NCI-H345 (cell line): ENCODE measurements around the gene CRTC3.
"Not testable (repeated sequence)": the region's sequence is repeated elsewhere in the genome, so short reads cannot be mapped to it uniquely, and the experiment has no call there.

Experiments
- DNase-seq: peaks from one replicate; lab custom pipeline; 2025; lab: John Stamatoyannopoulos, UW

CRTC3 gene

GRCh38 chr15:90523373-90523772, 6.3 kb upstream of the CRTC3 start:
- DNase-seq: no peak

- DNase-seq: not testable (repeated sequence)
Observed at GRCh38 chr15:90524018-90524803, 5.5 kb upstream of the CRTC3 start.

GRCh38 chr15:90529011-90529370, 732 bp upstream of the CRTC3 start:
- peak; percentile 27 for DNase-seq

GRCh38 chr15:90530250-90531051, 728 bp downstream of the CRTC3 start:
- peak; percentile 14 for DNase-seq

- no peak for DNase-seq
Observed at GRCh38 chr15:90531147-90531546, 1.4 kb downstream of the CRTC3 start.

- DNase-seq: no peak
Observed at GRCh38 chr15:90535254-90535653, 5.5 kb downstream of the CRTC3 start.

GRCh38 chr15:90539789-90540188, 10.1 kb downstream of the CRTC3 start:
- no peak for DNase-seq

GRCh38 chr15:90540768-90541167, 11.0 kb downstream of the CRTC3 start:
- DNase-seq: no peak

GRCh38 chr15:90545095-90545494, 15.4 kb downstream of the CRTC3 start:
- DNase-seq: no peak

GRCh38 chr15:90547540-90547939, 17.8 kb downstream of the CRTC3 start:
- no peak for DNase-seq

- DNase-seq: no peak
Observed at GRCh38 chr15:90550919-90551318, 21.2 kb downstream of the CRTC3 start.

- no peak for DNase-seq
Observed at GRCh38 chr15:90552162-90552928, 22.6 kb downstream of the CRTC3 start.

- DNase-seq: no peak
Observed at GRCh38 chr15:90552929-90553211, 23.1 kb downstream of the CRTC3 start.

- DNase-seq: no peak
Observed at GRCh38 chr15:90553248-90553745, 23.6 kb downstream of the CRTC3 start.

- no peak for DNase-seq
Observed at GRCh38 chr15:90557186-90558084, 27.7 kb downstream of the CRTC3 start.

GRCh38 chr15:90558171-90558573, 28.4 kb downstream of the CRTC3 start:
- no peak for DNase-seq

GRCh38 chr15:90559119-90559518, 29.4 kb downstream of the CRTC3 start:
- no peak for DNase-seq

GRCh38 chr15:90560229-90560776, 30.6 kb downstream of the CRTC3 start:
- no peak for DNase-seq

- no peak for DNase-seq
Observed at GRCh38 chr15:90561344-90562244, 31.9 kb downstream of the CRTC3 start.

- DNase-seq: no peak
Observed at GRCh38 chr15:90562669-90563068, 32.9 kb downstream of the CRTC3 start.
